NT2/D1 (cell line): ENCODE data around the gene NT5DC3.

Experiments used
- YY1 ChIP-seq: IDR thresholded peaks from 2 replicates; pipeline ENCODE4 v1.6.1; 2011; ENCODE audit not compliant: insufficient read length, insufficient read depth
- ZNF274 ChIP-seq: IDR thresholded peaks from 2 replicates; pipeline ENCODE4 v1.6.1; 2011; ENCODE audit warnings: mild to moderate bottlenecking, low read depth, low read length

GRCh38 chr12:103742349-103742932 is 98.6 kb downstream of the NT5DC3 start:
- TF ChIP-seq YY1 (no peak), ZNF274 (no peak)
